ENCODE measurements around the gene TSPAN7. TPM values are rescaled to one million over a fixed set of nuclear protein-coding genes. Genes with fewer than 3 reads are reported as not detected.

Gene TSPAN7
- total RNA-seq, 1 donor from 2014 or later = 12.7 TPM

- Mint-ChIP-seq H3K36me3 (no peaks in the 10 kb centered on the region), H3K27me3 (ENCODE audit: insufficient read depth, low read depth) (peaks cover 3% of the 10 kb centered on the region), H3K4me1 (no peaks in the 10 kb centered on the region), H3K4me3 (no peak overlapping the region), H3K27ac (no peak overlapping the region), H3K9me3 (no peaks in the 10 kb centered on the region)
- Histone ChIP-seq H3K27ac (no peak overlapping the region), H3F3A (ENCODE audit: low read depth) (no peaks in the 10 kb centered on the region), H3K36me3 (no peaks in the 10 kb centered on the region), H3K4me1 (no peaks in the 10 kb centered on the region), H3K79me2 (ENCODE audit: low read depth) (no peaks in the 10 kb centered on the region), H4K20me1 (ENCODE audit: low read depth) (no peaks in the 10 kb centered on the region), H3K4me3 (no peak overlapping the region), H3K9me3 (ENCODE audit: low read depth) (no peaks in the 10 kb centered on the region), H3K27me3 (no peaks in the 10 kb centered on the region), H3K9ac (no peak overlapping the region), H2AFZ (replicated peaks) (no peak overlapping the region), H3K4me2 (no peak overlapping the region)
- TF ChIP-seq EZH2 (IDR thresholded peaks at IDR 0.05) (no peak), EZH2phosphoT487 (IDR thresholded peaks at IDR 0.05) (no peak)
- TF ChIP-seq, protein P1, sequence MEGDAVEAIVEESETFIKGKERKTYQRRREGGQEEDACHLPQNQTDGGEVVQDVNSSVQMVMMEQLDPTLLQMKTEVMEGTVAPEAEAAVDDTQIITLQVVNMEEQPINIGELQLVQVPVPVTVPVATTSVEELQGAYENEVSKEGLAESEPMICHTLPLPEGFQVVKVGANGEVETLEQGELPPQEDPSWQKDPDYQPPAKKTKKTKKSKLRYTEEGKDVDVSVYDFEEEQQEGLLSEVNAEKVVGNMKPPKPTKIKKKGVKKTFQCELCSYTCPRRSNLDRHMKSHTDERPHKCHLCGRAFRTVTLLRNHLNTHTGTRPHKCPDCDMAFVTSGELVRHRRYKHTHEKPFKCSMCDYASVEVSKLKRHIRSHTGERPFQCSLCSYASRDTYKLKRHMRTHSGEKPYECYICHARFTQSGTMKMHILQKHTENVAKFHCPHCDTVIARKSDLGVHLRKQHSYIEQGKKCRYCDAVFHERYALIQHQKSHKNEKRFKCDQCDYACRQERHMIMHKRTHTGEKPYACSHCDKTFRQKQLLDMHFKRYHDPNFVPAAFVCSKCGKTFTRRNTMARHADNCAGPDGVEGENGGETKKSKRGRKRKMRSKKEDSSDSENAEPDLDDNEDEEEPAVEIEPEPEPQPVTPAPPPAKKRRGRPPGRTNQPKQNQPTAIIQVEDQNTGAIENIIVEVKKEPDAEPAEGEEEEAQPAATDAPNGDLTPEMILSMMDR (IDR thresholded peaks at IDR 0.05) = no peak
- DNase-seq (ENCODE audit: low spot score) = no peak
Measured at GRCh38 chrX:38578167-38578566, 16.8 kb downstream of the TSPAN7 start.

DNA sequence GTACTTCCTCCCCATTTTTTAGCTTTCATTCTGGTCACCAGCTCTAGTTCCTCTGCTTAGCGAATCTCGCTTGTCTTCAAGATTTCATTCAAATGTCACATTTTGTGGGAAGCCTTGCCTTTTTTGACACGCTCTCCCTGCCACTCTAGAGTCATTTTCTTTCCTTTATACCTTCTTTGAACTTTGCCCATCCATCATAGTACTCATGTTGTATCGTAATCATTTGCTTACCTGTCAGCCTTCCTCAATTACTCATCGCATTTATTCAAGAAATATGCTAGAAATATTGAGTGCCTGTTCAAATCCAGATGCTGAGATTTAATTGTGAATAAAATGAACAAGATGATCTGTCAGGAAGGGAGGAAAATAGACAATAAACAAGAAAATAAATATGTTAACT lies 21.8 kb downstream of the TSPAN7 start:
- Histone ChIP-seq H3K9me3 (ENCODE audit: low read depth) (peaks cover 4% of the 10 kb centered on the region), H2AFZ (replicated peaks) (no peak overlapping the region), H3K4me1 (no peaks in the 10 kb centered on the region), H3K4me3 (no peak overlapping the region), H4K20me1 (ENCODE audit: low read depth) (no peaks in the 10 kb centered on the region), H3K9ac (no peak overlapping the region), H3K27ac (no peak overlapping the region), H3K4me2 (no peak overlapping the region), H3F3A (ENCODE audit: low read depth) (no peaks in the 10 kb centered on the region), H3K36me3 (no peaks in the 10 kb centered on the region), H3K79me2 (ENCODE audit: low read depth) (no peaks in the 10 kb centered on the region), H3K27me3 (no peaks in the 10 kb centered on the region)
- TF ChIP-seq, protein P1 (IDR thresholded peaks at IDR 0.05) = no peak
- TF ChIP-seq EZH2 (IDR thresholded peaks at IDR 0.05) (no peak), EZH2phosphoT487 (IDR thresholded peaks at IDR 0.05) (no peak)
- no peak for DNase-seq (ENCODE audit: low spot score)
- no peaks in the 10 kb centered on the region for H3K36me3 Mint-ChIP-seq
- peaks cover 3% of the 10 kb centered on the region for H3K27me3 Mint-ChIP-seq (ENCODE audit: insufficient read depth, low read depth)
- no peak overlapping the region for H3K4me3 Mint-ChIP-seq
- no peak overlapping the region for H3K27ac Mint-ChIP-seq
- H3K9me3 Mint-ChIP-seq = no peaks in the 10 kb centered on the region
- no peaks in the 10 kb centered on the region for H3K4me1 Mint-ChIP-seq

- H3K27ac Mint-ChIP-seq = no peak overlapping the region
- no peak overlapping the region for H2AFZ ChIP-seq (replicated peaks)
- no peaks in the 10 kb centered on the region for H3K4me1 Mint-ChIP-seq
- no peaks in the 10 kb centered on the region for H4K20me1 ChIP-seq (ENCODE audit: low read depth)
- no peak overlapping the region for H3K9ac ChIP-seq
- H3K4me3 Mint-ChIP-seq = no peak overlapping the region
- H3F3A ChIP-seq (ENCODE audit: low read depth) = no peaks in the 10 kb centered on the region
- no peaks in the 10 kb centered on the region for H3K4me1 ChIP-seq
- H3K4me2 ChIP-seq = no peak overlapping the region
- no peak overlapping the region for H3K27ac ChIP-seq
- no peak overlapping the region for H3K4me3 ChIP-seq
- no peaks in the 10 kb centered on the region for H3K27me3 ChIP-seq
- peaks cover 6% of the 10 kb centered on the region for H3K9me3 Mint-ChIP-seq
- H3K36me3 ChIP-seq = no peaks in the 10 kb centered on the region
- TF ChIP-seq EZH2phosphoT487 (IDR thresholded peaks at IDR 0.05) (no peak), EZH2 (IDR thresholded peaks at IDR 0.05) (no peak)
- TF ChIP-seq, protein P1 (IDR thresholded peaks at IDR 0.05) = no peak
- no peak for DNase-seq (ENCODE audit: low spot score)
- H3K27me3 Mint-ChIP-seq (ENCODE audit: insufficient read depth, low read depth) = no peaks in the 10 kb centered on the region
- H3K36me3 Mint-ChIP-seq = no peaks in the 10 kb centered on the region
- H3K79me2 ChIP-seq (ENCODE audit: low read depth) = no peaks in the 10 kb centered on the region
- H3K9me3 ChIP-seq (ENCODE audit: low read depth) = no peaks in the 10 kb centered on the region
Measured at GRCh38 chrX:38594434-38594833, 33.1 kb downstream of the TSPAN7 start.
